Pancreas (tissue), 10 donors: Measurements from ENCODE around the gene NOTCH3. TPM values are rescaled to one million over a fixed set of nuclear protein-coding genes. Genes with fewer than 3 reads are reported as not detected.

Experiments used
- ATAC-seq, 4 donors: fragments of 200-7000 bp; cut with Tn5 transposase; one replicate each; pipeline versions ENCODE4 v1.8.0 to v1.9.1; 2020; ENCODE audit warnings: mild to moderate bottlenecking in 4 of 4, moderate library complexity in 4 of 4
- DNase-seq, 6 donors: peaks; one replicate each; pipeline ENCODE4 v3.0.0-alpha.2; 2020
- FAIRE-seq: peaks from 2 replicates; lab custom pipeline; 2012; peaks lifted over from hg19 to GRCh38; lab: Jason Lieb, UNC
- H3K27ac ChIP-seq, 4 donors: fragments of 200-600 bp; sonication (generic); 1 replicate in 3 of 4; 2 replicates in 1 of 4; pipeline versions ENCODE4 v1.5.0 to v1.8.0; 2020
- H3K27me3 ChIP-seq, 4 donors: fragments of 200-600 bp; one replicate each; pipeline ENCODE4 v1.8.0; 2021
- H3K36me3 ChIP-seq, 3 donors: fragments of 200-600 bp; sonication (generic) in 1 of 3; one replicate each; pipeline versions ENCODE4 v1.5.0 to v1.8.0; 2020 to 2021
- H3K4me1 ChIP-seq, 3 donors: fragments of 200-600 bp; one replicate each; pipeline ENCODE4 v1.8.0; 2021
- H3K4me3 ChIP-seq, 4 donors: fragments of 200-600 bp; sonication (generic) in 2 of 4; one replicate each; pipeline versions ENCODE4 v1.5.0 to v1.8.0; 2020 to 2021
- H3K9me3 ChIP-seq, 4 donors: fragments of 200-600 bp; one replicate each; pipeline ENCODE4 v1.8.0; 2021
- WGBS, 2 donors: extraction: QIAGEN DNeasy Blood & Tissue Kit; methylation state at CpG; one replicate each; pipeline ENCODE4 v1.1.7; 2013; 5-methylcytosine and 5-hydroxymethylcytosine counted together
- intact Hi-C, 3 donors: fragments of 100-400 bp; cut with DNase I; formaldehyde crosslinking; loops; one replicate each; pipeline versions ENCODE4 v1.11.1 to v1.14.2; 2022
- polyA plus RNA-seq, 2 donors: library from polyadenylated mRNA; stranded (reverse); fragments of 200-250 nt; gene quantifications; one replicate each; pipeline ENCODE4 v1.2.3, GENCODE V29; 2013
- total RNA-seq, 6 donors: library from RNA; stranded (reverse); fragmentation: NEBNext Ultra II Directional in 4 of 6; extraction: Animal tissue kit (Norgen Biotek cat#: 25700) in 4 of 6; gene quantifications; one replicate each; pipeline versions ENCODE4 v1.2.1 to v1.2.4, GENCODE V29; 2021 to 2023
- TF ChIP-seq, protein P1 (sequence below), 4 donors: fragments of 200-600 bp; sonication (generic) in 3 of 4; IDR thresholded peaks; one replicate each; pipeline versions ENCODE4 v1.5.0 to v1.8.0; 2021; ENCODE audit warnings: antibody characterized with exemption in 4 of 4
- donor health status: healthy with polysubstance abuse.
- donor health status: DM: no; HTN: no; CAD: no; lungs with moderate emphysema.
- donor health status: DM: no; HTN: no; CAD: no.
- donor health status: control.
- donor health status: control.
- donor health status: Bipolar disorder and iron deficiency.
- donor health status: DM: yes; HTN: yes; CAD: no.
- donor health status: DM: no; HTN: no; CAD: no.
- donor health status: DM: no; HTN: no; CAD: no.
- donor health status: DM: yes; HTN: yes; CAD: no.

NOTCH3 gene
- total and polyA plus RNA-seq, 8 donors, result 7.3 to 29.4 (median 11.6) TPM

DNA sequence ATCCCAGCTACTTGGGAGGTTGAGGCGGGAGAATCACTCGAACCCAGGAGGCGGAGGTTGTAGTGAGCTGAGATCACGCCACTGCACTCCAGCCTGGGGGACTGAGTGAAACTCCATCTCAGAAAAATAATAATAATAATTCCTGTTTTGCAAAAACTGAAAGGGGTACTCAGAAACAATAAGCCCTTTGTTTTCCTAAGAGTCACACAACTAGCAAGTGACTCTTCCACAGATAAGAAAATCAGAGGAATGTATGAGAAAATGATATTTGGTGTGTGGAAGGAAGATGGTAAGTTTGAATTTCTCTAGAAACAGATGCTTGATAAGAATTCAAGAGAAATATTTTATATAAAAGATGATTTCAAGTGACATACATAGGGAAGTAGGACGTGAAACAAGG lies 58.5 kb downstream of the NOTCH3 start:
- WGBS, 2 donors, result 67 to 83% methylated on average over 5 of the region's 5 CpGs
- no peak overlapping the region for H3K4me3 ChIP-seq
- no peaks in the 10 kb centered on the region for H3K4me1 ChIP-seq
- no peaks in the 10 kb centered on the region for H3K27me3 ChIP-seq
- H3K36me3 ChIP-seq, result no peaks in the 10 kb centered on the region
- no peak overlapping the region for H3K27ac ChIP-seq
- TF ChIP-seq, protein P1, sequence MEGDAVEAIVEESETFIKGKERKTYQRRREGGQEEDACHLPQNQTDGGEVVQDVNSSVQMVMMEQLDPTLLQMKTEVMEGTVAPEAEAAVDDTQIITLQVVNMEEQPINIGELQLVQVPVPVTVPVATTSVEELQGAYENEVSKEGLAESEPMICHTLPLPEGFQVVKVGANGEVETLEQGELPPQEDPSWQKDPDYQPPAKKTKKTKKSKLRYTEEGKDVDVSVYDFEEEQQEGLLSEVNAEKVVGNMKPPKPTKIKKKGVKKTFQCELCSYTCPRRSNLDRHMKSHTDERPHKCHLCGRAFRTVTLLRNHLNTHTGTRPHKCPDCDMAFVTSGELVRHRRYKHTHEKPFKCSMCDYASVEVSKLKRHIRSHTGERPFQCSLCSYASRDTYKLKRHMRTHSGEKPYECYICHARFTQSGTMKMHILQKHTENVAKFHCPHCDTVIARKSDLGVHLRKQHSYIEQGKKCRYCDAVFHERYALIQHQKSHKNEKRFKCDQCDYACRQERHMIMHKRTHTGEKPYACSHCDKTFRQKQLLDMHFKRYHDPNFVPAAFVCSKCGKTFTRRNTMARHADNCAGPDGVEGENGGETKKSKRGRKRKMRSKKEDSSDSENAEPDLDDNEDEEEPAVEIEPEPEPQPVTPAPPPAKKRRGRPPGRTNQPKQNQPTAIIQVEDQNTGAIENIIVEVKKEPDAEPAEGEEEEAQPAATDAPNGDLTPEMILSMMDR (IDR thresholded peaks at IDR 0.05), result no peak
- DNase-seq (no peak), ATAC-seq (no peak), FAIRE-seq (no peak)
- H3K9me3 ChIP-seq, result no peaks in the 10 kb centered on the region
- intact Hi-C loops, result no loop called here

DNA sequence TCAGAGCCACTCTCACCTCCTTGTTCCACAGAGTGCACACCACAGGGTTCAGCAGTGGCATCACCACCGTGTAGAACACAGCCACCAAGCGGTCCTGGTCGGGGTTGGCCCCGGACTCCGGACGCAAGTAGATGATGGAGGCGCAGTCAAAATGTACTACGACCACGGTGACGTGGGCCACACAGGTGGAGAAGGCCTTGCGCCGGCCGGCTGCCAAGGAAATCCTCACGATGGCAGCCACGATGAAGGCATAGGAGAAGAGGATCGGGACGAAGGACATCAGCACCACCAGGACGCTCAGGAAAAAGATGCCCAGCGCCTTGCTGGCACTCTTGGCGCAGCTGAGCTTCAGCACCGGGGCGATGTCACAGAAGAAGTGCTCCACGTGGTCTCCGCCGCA lies 59.7 kb downstream of the NOTCH3 start:
- no peaks in the 10 kb centered on the region for H3K27me3 ChIP-seq
- H3K4me3 ChIP-seq, result no peak overlapping the region
- DNase-seq, result no peak
- WGBS, 2 donors, result 83 to 91% methylated on average over 25 of the region's 25 CpGs
- ATAC-seq, result no peak
- no peaks in the 10 kb centered on the region for H3K36me3 ChIP-seq
- TF ChIP-seq, protein P1 (IDR thresholded peaks at IDR 0.05), result no peak
- H3K9me3 ChIP-seq, result no peaks in the 10 kb centered on the region
- H3K27ac ChIP-seq, result no peak overlapping the region
- intact Hi-C loops, result no loop called here
- no peak for FAIRE-seq
- no peaks in the 10 kb centered on the region for H3K4me1 ChIP-seq

- DNase-seq (no peak), FAIRE-seq (no peak), ATAC-seq (no peak)
- 73 to 75% methylated on average over 1 of the region's 1 CpG for WGBS, 2 donors
- H3K27me3 ChIP-seq, result no peaks in the 10 kb centered on the region
- TF ChIP-seq, protein P1 (IDR thresholded peaks at IDR 0.05), result no peak
- H3K4me1 ChIP-seq, result no peaks in the 10 kb centered on the region
- intact Hi-C loops, result no loop called here
- no peaks in the 10 kb centered on the region for H3K36me3 ChIP-seq
- no peak overlapping the region for H3K4me3 ChIP-seq
- H3K9me3 ChIP-seq, result no peaks in the 10 kb centered on the region
- no peak overlapping the region for H3K27ac ChIP-seq
These were observed 62.4 kb downstream of the NOTCH3 start for GRCh38 chr19:15138427-15138826.

GRCh38 chr19:15137777-15138176 lies 63.0 kb downstream of the NOTCH3 start:
- intact Hi-C loops, result no loop called here
- TF ChIP-seq, protein P1 (IDR thresholded peaks at IDR 0.05), result no peak
- Histone ChIP-seq H3K36me3 (no peaks in the 10 kb centered on the region), H3K27ac (no peak overlapping the region), H3K4me1 (no peaks in the 10 kb centered on the region), H3K27me3 (no peaks in the 10 kb centered on the region), H3K4me3 (no peak overlapping the region), H3K9me3 (no peaks in the 10 kb centered on the region)
- FAIRE-seq, result no peak
- ATAC-seq, result no peak
- DNase-seq, result no peak

GRCh38 chr19:15136234-15136954 lies 64.4 kb downstream of the NOTCH3 start:
- no peak overlapping the region for H3K27ac ChIP-seq
- TF ChIP-seq, protein P1 (IDR thresholded peaks at IDR 0.05), result no peak
- intact Hi-C loops, result no loop called here
- no peaks in the 10 kb centered on the region for H3K9me3 ChIP-seq
- H3K36me3 ChIP-seq, result no peaks in the 10 kb centered on the region
- DNase-seq (no peak), FAIRE-seq (no peak), ATAC-seq (no peak)
- WGBS, 2 donors, result 68 to 87% methylated on average over 2 of the region's 2 CpGs
- no peaks in the 10 kb centered on the region for H3K27me3 ChIP-seq
- H3K4me1 ChIP-seq, result no peaks in the 10 kb centered on the region
- H3K4me3 ChIP-seq, result no peak overlapping the region
